ENCODE data around the gene FBXL7. TPM values are rescaled to one million over a fixed set of nuclear protein-coding genes. Genes with fewer than 3 reads are reported as not detected.

Gene FBXL7
- total and polyA plus RNA-seq, 4 donors, result 0.24 to 1.4 (median 1.2) TPM

DNA sequence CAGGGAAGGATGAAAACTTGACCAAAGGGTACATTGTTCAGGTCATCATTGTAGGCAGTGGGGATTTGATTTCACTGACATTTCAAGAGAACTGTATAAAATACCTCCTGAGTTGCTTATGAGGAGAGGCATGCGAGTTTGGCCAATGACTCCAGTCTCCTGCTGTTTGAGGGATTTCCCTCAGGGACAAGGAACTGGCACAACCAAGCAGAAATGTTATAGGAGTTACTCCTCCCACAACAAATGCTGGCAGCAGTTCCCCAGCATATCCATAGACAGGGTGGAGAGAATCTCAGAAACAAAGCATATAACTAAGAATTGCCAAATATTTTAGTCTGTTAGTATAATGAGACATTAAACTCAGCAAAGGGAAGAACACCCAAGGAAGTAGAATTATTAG lies 47.2 kb upstream of the FBXL7 start:
- H3K27me3 ChIP-seq (ENCODE audit: control insufficient read depth in 4 of 4, insufficient read depth in 4 of 4, low read length in 3 of 4), result no peaks in the 10 kb centered on the region
- TF ChIP-seq YY1 (IDR thresholded peaks at IDR 0.05), result no peak
- TF ChIP-seq, protein P1, sequence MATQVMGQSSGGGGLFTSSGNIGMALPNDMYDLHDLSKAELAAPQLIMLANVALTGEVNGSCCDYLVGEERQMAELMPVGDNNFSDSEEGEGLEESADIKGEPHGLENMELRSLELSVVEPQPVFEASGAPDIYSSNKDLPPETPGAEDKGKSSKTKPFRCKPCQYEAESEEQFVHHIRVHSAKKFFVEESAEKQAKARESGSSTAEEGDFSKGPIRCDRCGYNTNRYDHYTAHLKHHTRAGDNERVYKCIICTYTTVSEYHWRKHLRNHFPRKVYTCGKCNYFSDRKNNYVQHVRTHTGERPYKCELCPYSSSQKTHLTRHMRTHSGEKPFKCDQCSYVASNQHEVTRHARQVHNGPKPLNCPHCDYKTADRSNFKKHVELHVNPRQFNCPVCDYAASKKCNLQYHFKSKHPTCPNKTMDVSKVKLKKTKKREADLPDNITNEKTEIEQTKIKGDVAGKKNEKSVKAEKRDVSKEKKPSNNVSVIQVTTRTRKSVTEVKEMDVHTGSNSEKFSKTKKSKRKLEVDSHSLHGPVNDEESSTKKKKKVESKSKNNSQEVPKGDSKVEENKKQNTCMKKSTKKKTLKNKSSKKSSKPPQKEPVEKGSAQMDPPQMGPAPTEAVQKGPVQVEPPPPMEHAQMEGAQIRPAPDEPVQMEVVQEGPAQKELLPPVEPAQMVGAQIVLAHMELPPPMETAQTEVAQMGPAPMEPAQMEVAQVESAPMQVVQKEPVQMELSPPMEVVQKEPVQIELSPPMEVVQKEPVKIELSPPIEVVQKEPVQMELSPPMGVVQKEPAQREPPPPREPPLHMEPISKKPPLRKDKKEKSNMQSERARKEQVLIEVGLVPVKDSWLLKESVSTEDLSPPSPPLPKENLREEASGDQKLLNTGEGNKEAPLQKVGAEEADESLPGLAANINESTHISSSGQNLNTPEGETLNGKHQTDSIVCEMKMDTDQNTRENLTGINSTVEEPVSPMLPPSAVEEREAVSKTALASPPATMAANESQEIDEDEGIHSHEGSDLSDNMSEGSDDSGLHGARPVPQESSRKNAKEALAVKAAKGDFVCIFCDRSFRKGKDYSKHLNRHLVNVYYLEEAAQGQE (IDR thresholded peaks at IDR 0.05), result no peak
- TF ChIP-seq, protein P2, sequence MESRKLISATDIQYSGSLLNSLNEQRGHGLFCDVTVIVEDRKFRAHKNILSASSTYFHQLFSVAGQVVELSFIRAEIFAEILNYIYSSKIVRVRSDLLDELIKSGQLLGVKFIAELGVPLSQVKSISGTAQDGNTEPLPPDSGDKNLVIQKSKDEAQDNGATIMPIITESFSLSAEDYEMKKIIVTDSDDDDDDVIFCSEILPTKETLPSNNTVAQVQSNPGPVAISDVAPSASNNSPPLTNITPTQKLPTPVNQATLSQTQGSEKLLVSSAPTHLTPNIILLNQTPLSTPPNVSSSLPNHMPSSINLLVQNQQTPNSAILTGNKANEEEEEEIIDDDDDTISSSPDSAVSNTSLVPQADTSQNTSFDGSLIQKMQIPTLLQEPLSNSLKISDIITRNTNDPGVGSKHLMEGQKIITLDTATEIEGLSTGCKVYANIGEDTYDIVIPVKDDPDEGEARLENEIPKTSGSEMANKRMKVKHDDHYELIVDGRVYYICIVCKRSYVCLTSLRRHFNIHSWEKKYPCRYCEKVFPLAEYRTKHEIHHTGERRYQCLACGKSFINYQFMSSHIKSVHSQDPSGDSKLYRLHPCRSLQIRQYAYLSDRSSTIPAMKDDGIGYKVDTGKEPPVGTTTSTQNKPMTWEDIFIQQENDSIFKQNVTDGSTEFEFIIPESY (IDR thresholded peaks at IDR 0.05), result no peak
- no peak for TF ChIP-seq SP1 (IDR thresholded peaks at IDR 0.05)
- TF ChIP-seq RAD21 (IDR thresholded peaks at IDR 0.05), result no peak
- no peak for TF ChIP-seq FOXA2 (IDR thresholded peaks at IDR 0.05)

DNA sequence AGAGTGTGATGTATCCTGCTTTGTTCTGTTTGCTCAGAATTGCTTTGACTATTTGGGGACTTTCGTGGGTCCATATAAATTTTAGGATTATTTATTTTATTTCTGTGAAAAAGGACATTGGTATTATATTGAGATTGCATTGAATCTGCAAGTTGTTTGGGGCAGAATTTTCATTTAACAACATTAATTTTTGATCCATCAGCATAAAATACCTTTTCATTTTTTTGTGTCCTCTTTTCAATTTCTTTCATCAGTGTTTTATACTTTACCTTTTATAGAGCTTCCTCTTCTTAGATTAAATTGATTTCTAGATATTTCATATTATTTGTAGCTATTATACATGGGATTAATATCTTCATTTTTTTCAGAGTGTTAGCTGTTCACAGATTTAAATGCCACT lies 40.8 kb upstream of the FBXL7 start:
- Histone ChIP-seq H3K27me3 (ENCODE audit: control insufficient read depth in 4 of 4, insufficient read depth in 4 of 4, low read length in 3 of 4) (no peaks in the 10 kb centered on the region), H3K36me3 (ENCODE audit: control insufficient read depth in 4 of 4, insufficient read depth in 3 of 4, low read depth in 1 of 4, low read length in 3 of 4) (no peaks in the 10 kb centered on the region), H3K9me3 (ENCODE audit: control insufficient read depth in 4 of 4, low read length in 3 of 4) (no peaks in the 10 kb centered on the region), H3K27ac (ENCODE audit: low read depth in 1 of 2, low read length in 2 of 2) (no peak overlapping the region), H3K4me3 (ENCODE audit: low read depth in 1 of 3, low read length in 3 of 3) (no peak overlapping the region), H3K4me1 (ENCODE audit: control insufficient read depth in 4 of 4, insufficient read depth in 4 of 4, low read length in 3 of 4) (no peaks in the 10 kb centered on the region), H3K9ac (ENCODE audit: low read depth in 1 of 2, low read length in 2 of 2) (no peak overlapping the region)
- WGBS, result 84% methylated on average over 1 of the region's 1 CpG
- TF ChIP-seq SP1 (IDR thresholded peaks at IDR 0.05) (no peak), HNF4A (conservative IDR thresholded peaks at IDR 0.05) (no peak), EGR1 (IDR thresholded peaks at IDR 0.05; ENCODE audit: low read depth in 2 of 2) (no peak), YY1 (IDR thresholded peaks at IDR 0.05) (no peak), JUND (IDR thresholded peaks at IDR 0.05) (no peak), RXRA (IDR thresholded peaks at IDR 0.05) (no peak), TAF1 (conservative IDR thresholded peaks at IDR 0.05) (no peak)
- TF ChIP-seq, protein P2 (IDR thresholded peaks at IDR 0.05), result no peak
- TF ChIP-seq, protein P3, sequence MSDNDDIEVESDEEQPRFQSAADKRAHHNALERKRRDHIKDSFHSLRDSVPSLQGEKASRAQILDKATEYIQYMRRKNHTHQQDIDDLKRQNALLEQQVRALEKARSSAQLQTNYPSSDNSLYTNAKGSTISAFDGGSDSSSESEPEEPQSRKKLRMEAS (IDR thresholded peaks at IDR 0.05), result no peak
- no peak for DNase-seq (ENCODE audit: low spot score)

More for the DNA sequence above, 47.2 kb upstream of the FBXL7 start:
- Histone ChIP-seq H3K36me3 (ENCODE audit: control insufficient read depth in 4 of 4, insufficient read depth in 3 of 4, low read depth in 1 of 4, low read length in 3 of 4) (no peaks in the 10 kb centered on the region), H3K9me3 (ENCODE audit: control insufficient read depth in 4 of 4, low read length in 3 of 4) (no peaks in the 10 kb centered on the region), H3K9ac (ENCODE audit: low read depth in 1 of 2, low read length in 2 of 2) (no peak overlapping the region), H3K27ac (ENCODE audit: low read depth in 1 of 2, low read length in 2 of 2) (no peak overlapping the region), H3K4me3 (ENCODE audit: low read depth in 1 of 3, low read length in 3 of 3) (no peak overlapping the region), H3K4me1 (ENCODE audit: control insufficient read depth in 4 of 4, insufficient read depth in 4 of 4, low read length in 3 of 4) (no peaks in the 10 kb centered on the region)
- no peak for DNase-seq (ENCODE audit: low spot score)
- 79% methylated on average over 1 of the region's 1 CpG for WGBS

Measured in liver (tissue), 9 donors.